NB4 (cell line): ENCODE measurements around the gene CIB4.

Experiments
- POLR2A ChIP-seq: IDR thresholded peaks from 2 replicates; pipeline ENCODE4 v1.6.1; 2011; ENCODE audit warnings: mild to moderate bottlenecking; ENCODE audit not compliant: insufficient read length; ENCODE audit errors: extremely low read depth
- TF ChIP-seq, protein P1 (sequence below): IDR thresholded peaks from one replicate; pipeline ENCODE4 v1.5.1; 2012; ENCODE audit warnings: low read depth, low read length

DNA sequence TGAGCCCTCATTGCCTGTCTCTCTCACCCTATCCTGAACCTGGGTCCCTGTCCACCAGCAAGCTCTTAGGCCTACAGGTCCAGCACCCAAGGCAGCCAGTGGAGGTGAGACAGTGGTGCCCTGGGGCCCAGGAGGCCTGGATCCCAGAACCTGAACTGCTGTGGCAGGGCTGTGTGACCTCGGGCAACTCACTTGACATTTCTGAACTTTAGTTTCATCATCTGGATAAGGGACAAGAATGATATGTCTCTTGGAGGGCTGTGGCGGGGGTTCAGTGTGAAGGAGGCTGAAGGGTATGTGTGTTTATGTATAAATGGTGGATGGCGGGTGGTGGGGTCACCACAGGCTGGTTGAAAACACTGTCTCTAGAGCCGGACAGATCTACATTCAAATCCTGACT lies 10.9 kb downstream of the CIB4 start:
- TF ChIP-seq, protein P1, sequence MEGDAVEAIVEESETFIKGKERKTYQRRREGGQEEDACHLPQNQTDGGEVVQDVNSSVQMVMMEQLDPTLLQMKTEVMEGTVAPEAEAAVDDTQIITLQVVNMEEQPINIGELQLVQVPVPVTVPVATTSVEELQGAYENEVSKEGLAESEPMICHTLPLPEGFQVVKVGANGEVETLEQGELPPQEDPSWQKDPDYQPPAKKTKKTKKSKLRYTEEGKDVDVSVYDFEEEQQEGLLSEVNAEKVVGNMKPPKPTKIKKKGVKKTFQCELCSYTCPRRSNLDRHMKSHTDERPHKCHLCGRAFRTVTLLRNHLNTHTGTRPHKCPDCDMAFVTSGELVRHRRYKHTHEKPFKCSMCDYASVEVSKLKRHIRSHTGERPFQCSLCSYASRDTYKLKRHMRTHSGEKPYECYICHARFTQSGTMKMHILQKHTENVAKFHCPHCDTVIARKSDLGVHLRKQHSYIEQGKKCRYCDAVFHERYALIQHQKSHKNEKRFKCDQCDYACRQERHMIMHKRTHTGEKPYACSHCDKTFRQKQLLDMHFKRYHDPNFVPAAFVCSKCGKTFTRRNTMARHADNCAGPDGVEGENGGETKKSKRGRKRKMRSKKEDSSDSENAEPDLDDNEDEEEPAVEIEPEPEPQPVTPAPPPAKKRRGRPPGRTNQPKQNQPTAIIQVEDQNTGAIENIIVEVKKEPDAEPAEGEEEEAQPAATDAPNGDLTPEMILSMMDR, result no peak
- TF ChIP-seq POLR2A, result no peak
